Activated T-helper 2 cell treated with anti-CD3 and anti-CD28 coated beads, Interferon-gamma antibody, Interleukin-2, Interleukin-4, amounts not matched to agents 10 μg/mL and 5 μg/mL and 100 μg/mL, durations not matched to agents 14 hours and 24 hours and 36 hours (primary cell): Measurements from ENCODE around the gene TOP2B. TPM values are rescaled to one million over a fixed set of nuclear protein-coding genes. Genes with fewer than 3 reads are reported as not detected.

ENCODE experiments used
- DNase-seq: peaks from one replicate; pipeline ENCODE4 v3.0.0; 2021; ENCODE audit warnings: low spot score
- H3K27ac Mint-ChIP-seq: one replicate; pipeline ENCODE4 v1.8.0; 2021; ENCODE audit warnings: mixed read lengths
- H3K27me3 Mint-ChIP-seq: one replicate; pipeline ENCODE4 v1.8.0; 2021; ENCODE audit warnings: low read depth, mixed read lengths
- H3K36me3 Mint-ChIP-seq: one replicate; pipeline ENCODE4 v1.8.0; 2021; ENCODE audit warnings: low read depth, mixed read lengths
- H3K4me1 Mint-ChIP-seq: one replicate; pipeline ENCODE4 v1.8.0; 2021; ENCODE audit warnings: low read depth, mixed read lengths
- H3K4me3 Mint-ChIP-seq: one replicate; pipeline ENCODE4 v1.8.0; 2021; ENCODE audit warnings: low read depth, mild to moderate bottlenecking, moderate library complexity, mixed read lengths
- H3K9me3 Mint-ChIP-seq: one replicate; pipeline ENCODE4 v1.8.0; 2021; ENCODE audit warnings: mixed read lengths
- intact Hi-C: fragments of 100-400 bp; cut with micrococcal nuclease; formaldehyde crosslinking; loops from one replicate; pipeline ENCODE4 v1.15.1; 2023
- total RNA-seq: library from RNA; stranded (reverse); gene quantifications from 2 replicates; pipeline ENCODE4 v1.2.3, GENCODE V29; 2022

Gene TOP2B
- total RNA-seq, 1 donor from 2014 or later: 167 TPM

DNA sequence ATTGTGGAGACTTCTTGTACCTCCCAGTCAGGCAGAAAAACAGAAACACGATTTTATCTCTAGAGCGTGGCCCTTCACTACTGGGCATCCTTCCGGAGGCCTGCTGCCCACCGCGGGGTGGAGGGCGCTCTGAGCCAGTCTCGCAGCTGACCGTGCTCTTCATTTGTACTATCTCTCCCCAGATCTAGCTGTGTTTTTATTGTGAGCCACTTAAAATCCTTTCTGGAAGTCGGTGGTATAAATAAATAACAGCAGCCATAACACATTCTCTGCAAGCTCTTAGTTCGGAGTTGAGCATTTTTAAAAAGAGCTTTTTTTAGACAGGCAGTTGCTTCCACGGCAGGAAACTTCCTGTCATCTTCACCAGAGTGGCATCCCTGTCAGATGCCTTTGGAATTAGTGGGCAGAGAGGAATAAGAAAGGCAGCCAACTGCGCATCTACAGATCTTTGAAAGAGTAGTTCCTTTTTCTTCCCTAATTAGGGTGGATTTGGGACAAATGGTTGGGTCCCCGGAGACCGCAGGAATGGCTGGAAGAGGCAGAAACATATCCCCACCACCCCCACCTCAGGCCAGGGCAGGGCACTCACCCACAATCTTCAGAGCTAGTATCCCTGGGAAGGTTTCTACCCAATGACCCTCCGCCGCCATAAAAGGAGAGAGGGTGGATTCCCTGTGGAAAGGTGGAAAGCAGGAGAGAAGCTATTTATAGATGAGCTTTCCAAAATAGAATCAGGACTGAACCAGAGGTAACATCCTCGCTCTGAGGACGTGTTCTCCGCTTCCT, 91.1 kb downstream of the TOP2B start:
- H3K27me3 Mint-ChIP-seq: no peaks in the 10 kb centered on the region
- no peak for DNase-seq
- H3K4me3 Mint-ChIP-seq: no peak overlapping the region
- H3K27ac Mint-ChIP-seq: no peak overlapping the region
- H3K4me1 Mint-ChIP-seq: no peaks in the 10 kb centered on the region
- no peaks in the 10 kb centered on the region for H3K36me3 Mint-ChIP-seq
- intact Hi-C loops: no loop called here
- no peaks in the 10 kb centered on the region for H3K9me3 Mint-ChIP-seq

DNA sequence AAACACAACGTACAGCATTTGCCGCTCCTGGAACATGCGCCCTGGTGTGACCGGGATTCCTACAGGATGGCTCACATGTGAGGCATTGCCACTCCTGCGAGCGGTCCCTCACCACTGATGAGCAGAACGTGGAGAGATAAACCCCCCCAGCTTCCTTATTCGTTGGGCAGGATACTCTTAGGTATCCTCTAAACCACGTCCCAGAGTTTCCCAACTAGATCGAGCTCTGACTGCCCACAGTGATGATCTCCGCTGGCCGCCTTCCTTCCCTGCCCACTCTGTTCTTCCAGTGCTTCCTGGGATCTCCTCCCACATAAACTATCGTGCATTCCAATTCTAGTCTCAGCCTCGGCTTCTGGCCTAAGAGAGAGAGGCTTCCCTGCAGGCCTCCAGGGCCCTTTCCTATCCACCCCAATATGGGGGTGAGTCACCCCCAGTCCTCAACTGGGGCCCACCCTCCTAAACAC, 91.8 kb downstream of the TOP2B start:
- no peaks in the 10 kb centered on the region for H3K36me3 Mint-ChIP-seq
- intact Hi-C loops: no loop called here
- no peak overlapping the region for H3K4me3 Mint-ChIP-seq
- no peak for DNase-seq
- no peaks in the 10 kb centered on the region for H3K4me1 Mint-ChIP-seq
- H3K27me3 Mint-ChIP-seq: no peaks in the 10 kb centered on the region
- no peaks in the 10 kb centered on the region for H3K9me3 Mint-ChIP-seq
- no peak overlapping the region for H3K27ac Mint-ChIP-seq

DNA sequence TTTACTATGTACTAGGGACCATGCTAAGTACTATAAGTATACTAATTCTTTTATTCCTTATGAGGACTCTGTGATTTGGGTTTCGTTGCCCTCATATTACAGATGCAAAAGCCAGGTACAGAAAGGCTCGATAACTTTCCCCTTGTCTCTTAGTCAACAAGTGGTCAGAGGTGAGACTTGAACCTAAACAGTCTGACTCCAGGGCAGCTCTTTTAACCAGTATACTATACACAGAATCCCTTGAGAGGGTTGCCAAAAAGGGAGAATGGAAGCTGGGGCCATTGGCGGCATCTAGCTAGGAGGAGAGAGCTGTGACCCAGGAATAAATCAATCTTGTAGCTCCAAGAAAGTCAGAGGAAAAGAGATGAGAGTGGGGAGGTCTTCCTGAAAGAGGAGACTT, 92.4 kb downstream of the TOP2B start:
- no peaks in the 10 kb centered on the region for H3K9me3 Mint-ChIP-seq
- no peak for DNase-seq
- H3K27me3 Mint-ChIP-seq: no peaks in the 10 kb centered on the region
- no peaks in the 10 kb centered on the region for H3K36me3 Mint-ChIP-seq
- intact Hi-C loops: no loop called here
- no peak overlapping the region for H3K4me3 Mint-ChIP-seq
- no peak overlapping the region for H3K27ac Mint-ChIP-seq
- H3K4me1 Mint-ChIP-seq: no peaks in the 10 kb centered on the region

- Mint-ChIP-seq H3K9me3 (no peaks in the 10 kb centered on the region), H3K27ac (no peak overlapping the region), H3K27me3 (no peaks in the 10 kb centered on the region), H3K4me3 (no peak overlapping the region), H3K36me3 (no peaks in the 10 kb centered on the region), H3K4me1 (no peaks in the 10 kb centered on the region)
- no peak for DNase-seq
- intact Hi-C loops: no loop called here
Observed at GRCh38 chr3:25571285-25571684, 93.4 kb downstream of the TOP2B start.

DNA sequence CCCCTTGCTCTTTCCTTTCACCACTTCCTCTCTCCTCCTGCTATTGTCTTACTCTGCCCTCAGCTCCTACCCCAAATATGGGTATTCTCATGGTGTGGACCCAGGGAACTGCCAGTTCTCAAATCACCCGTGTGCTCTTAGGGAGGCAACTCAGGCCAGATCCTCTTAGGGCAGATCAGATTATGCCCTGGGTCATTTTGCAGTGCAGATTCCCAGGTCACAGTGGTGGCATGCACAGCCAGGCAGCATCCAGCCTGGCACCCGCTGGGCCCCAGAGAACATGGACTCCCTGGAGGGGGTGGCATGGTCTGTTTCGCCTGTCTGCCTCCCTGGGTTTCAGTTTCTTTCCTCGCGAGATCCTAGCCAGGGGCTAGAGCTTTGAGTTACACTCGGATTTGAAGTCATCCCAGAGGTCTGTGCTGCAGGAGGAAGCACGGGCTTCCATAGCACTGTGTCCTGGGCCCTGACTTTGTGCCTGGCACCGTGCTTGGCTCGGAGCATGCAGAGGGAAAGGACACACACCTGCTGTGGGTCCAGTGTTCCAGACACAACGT, 96.1 kb downstream of the TOP2B start:
- H3K4me3 Mint-ChIP-seq: no peak overlapping the region
- H3K27me3 Mint-ChIP-seq: no peaks in the 10 kb centered on the region
- no peaks in the 10 kb centered on the region for H3K9me3 Mint-ChIP-seq
- H3K36me3 Mint-ChIP-seq: no peaks in the 10 kb centered on the region
- H3K4me1 Mint-ChIP-seq: no peaks in the 10 kb centered on the region
- no peak for DNase-seq
- intact Hi-C loops: no loop called here
- H3K27ac Mint-ChIP-seq: no peak overlapping the region

- no peaks in the 10 kb centered on the region for H3K36me3 Mint-ChIP-seq
Observed at GRCh38 chr3:25567806-25568524, 96.7 kb downstream of the TOP2B start.

GRCh38 chr3:25567388-25567787, 97.3 kb downstream of the TOP2B start:
- DNase-seq: no peak
- Mint-ChIP-seq H3K4me3 (no peak overlapping the region), H3K27ac (no peak overlapping the region), H3K36me3 (no peaks in the 10 kb centered on the region), H3K4me1 (no peaks in the 10 kb centered on the region), H3K27me3 (no peaks in the 10 kb centered on the region), H3K9me3 (no peaks in the 10 kb centered on the region)
- intact Hi-C loops: no loop called here

More at GRCh38 chr3:25567806-25568524, 96.7 kb downstream of the TOP2B start:
- DNase-seq: no peak
- Mint-ChIP-seq H3K4me3 (no peak overlapping the region), H3K27me3 (no peaks in the 10 kb centered on the region), H3K9me3 (no peaks in the 10 kb centered on the region), H3K4me1 (no peaks in the 10 kb centered on the region), H3K27ac (no peak overlapping the region)
- intact Hi-C loops: no loop called here

GRCh38 chr3:25566358-25566920, 98.3 kb downstream of the TOP2B start:
- no peak for DNase-seq
- Mint-ChIP-seq H3K4me3 (no peak overlapping the region), H3K4me1 (no peaks in the 10 kb centered on the region), H3K9me3 (no peaks in the 10 kb centered on the region), H3K27ac (no peak overlapping the region), H3K36me3 (no peaks in the 10 kb centered on the region), H3K27me3 (no peaks in the 10 kb centered on the region)
- intact Hi-C loops: no loop called here

GRCh38 chr3:25565807-25566206, 98.9 kb downstream of the TOP2B start:
- H3K27ac Mint-ChIP-seq: no peak overlapping the region
- H3K4me3 Mint-ChIP-seq: no peak overlapping the region
- intact Hi-C loops: no loop called here
- H3K27me3 Mint-ChIP-seq: no peaks in the 10 kb centered on the region
- H3K9me3 Mint-ChIP-seq: no peaks in the 10 kb centered on the region
- no peak for DNase-seq
- H3K4me1 Mint-ChIP-seq: no peaks in the 10 kb centered on the region
- no peaks in the 10 kb centered on the region for H3K36me3 Mint-ChIP-seq

DNA sequence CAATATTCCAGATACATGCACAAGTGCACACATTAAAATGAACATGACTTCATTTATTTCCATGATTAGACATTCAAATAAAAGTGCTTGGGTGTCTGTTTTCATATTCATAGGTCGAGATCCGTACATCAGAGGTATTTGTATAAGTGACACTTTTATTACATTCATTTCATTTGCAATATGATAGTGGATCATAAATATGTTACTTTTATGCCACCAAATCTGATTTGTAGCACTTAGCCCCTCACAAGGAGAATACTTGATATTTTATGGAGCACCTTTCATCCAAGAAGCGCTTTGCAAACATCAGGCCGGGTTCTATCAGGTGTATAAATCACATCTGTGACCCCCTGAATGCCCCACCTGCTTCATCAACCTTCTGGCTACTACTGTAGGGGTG, 100.6 kb downstream of the TOP2B start:
- intact Hi-C loops: no loop called here
- H3K4me1 Mint-ChIP-seq: no peaks in the 10 kb centered on the region
- DNase-seq: no peak
- H3K9me3 Mint-ChIP-seq: no peaks in the 10 kb centered on the region
- H3K27me3 Mint-ChIP-seq: no peaks in the 10 kb centered on the region
- no peaks in the 10 kb centered on the region for H3K36me3 Mint-ChIP-seq
- no peak overlapping the region for H3K4me3 Mint-ChIP-seq
- H3K27ac Mint-ChIP-seq: no peak overlapping the region

GRCh38 chr3:25563601-25564000, 101.1 kb downstream of the TOP2B start:
- Mint-ChIP-seq H3K4me1 (no peaks in the 10 kb centered on the region), H3K4me3 (no peak overlapping the region), H3K9me3 (no peaks in the 10 kb centered on the region), H3K27ac (no peak overlapping the region), H3K36me3 (no peaks in the 10 kb centered on the region), H3K27me3 (no peaks in the 10 kb centered on the region)
- intact Hi-C loops: no loop called here
- no peak for DNase-seq

GRCh38 chr3:25558796-25559195, 105.9 kb downstream of the TOP2B start:
- Mint-ChIP-seq H3K27me3 (no peaks in the 10 kb centered on the region), H3K27ac (no peak overlapping the region), H3K36me3 (no peaks in the 10 kb centered on the region), H3K9me3 (no peaks in the 10 kb centered on the region), H3K4me3 (no peak overlapping the region), H3K4me1 (no peaks in the 10 kb centered on the region)
- DNase-seq: no peak
- intact Hi-C loops: no loop called here

- Mint-ChIP-seq H3K36me3 (no peaks in the 10 kb centered on the region), H3K4me1 (no peaks in the 10 kb centered on the region), H3K9me3 (no peaks in the 10 kb centered on the region), H3K27ac (no peak overlapping the region), H3K4me3 (no peak overlapping the region), H3K27me3 (no peaks in the 10 kb centered on the region)
- intact Hi-C loops: no loop called here
- DNase-seq: no peak
Observed at GRCh38 chr3:25558121-25558520, 106.6 kb downstream of the TOP2B start.
